Esophagus squamous epithelium (tissue), 5 donors: ENCODE results near the gene EN2. TPM values are rescaled to one million over a fixed set of nuclear protein-coding genes. Genes with fewer than 3 reads are reported as not detected.

Source experiments
- DNase-seq: peaks from one replicate; lab custom pipeline; 2025; lab: John Stamatoyannopoulos, UW
- H3K27ac ChIP-seq, 4 donors: fragments of 200-600 bp; sonication (generic); one replicate each; pipeline ENCODE4 v1.5.1; 2016 to 2019; ENCODE audit warnings: mild to moderate bottlenecking in 1 of 4
- H3K27me3 ChIP-seq, 4 donors: fragments of 200-600 bp; sonication (generic); 1 replicate in 3 of 4; 2 replicates in 1 of 4; pipeline versions ENCODE4 v1.5.1 to v1.6.0; 2017 to 2021; ENCODE audit warnings: antibody characterized with exemption in 1 of 4
- H3K36me3 ChIP-seq, 3 donors: fragments of 200-600 bp; sonication (generic); one replicate each; pipeline ENCODE4 v1.5.1; 2016 to 2019
- H3K4me1 ChIP-seq, 3 donors: fragments of 200-600 bp; sonication (generic); one replicate each; pipeline ENCODE4 v1.5.1; 2017 to 2019
- H3K4me3 ChIP-seq, 4 donors: fragments of 200-600 bp; sonication (generic); 1 replicate in 3 of 4; 2 replicates in 1 of 4; pipeline ENCODE4 v1.5.1; 2016 to 2019; ENCODE audit warnings: mild to moderate bottlenecking in 2 of 4, moderate library complexity in 1 of 4
- H3K9me3 ChIP-seq, 3 donors: fragments of 200-600 bp; sonication (generic); one replicate each; pipeline ENCODE4 v1.5.1; 2016 to 2019
- CTCF ChIP-seq, 6 experiments: fragments of 450-650 bp in 4 of 6; fragments of 200-600 bp in 2 of 6; sonication (generic) in 2 of 6; IDR thresholded peaks; one replicate each; pipeline ENCODE4 v1.5.1; 2016 to 2019; ENCODE audit warnings: antibody characterized with exemption in 6 of 6, mild to moderate bottlenecking in 4 of 6, moderate library complexity in 4 of 6
- POLR2A ChIP-seq, 4 donors: fragments of 450-650 bp; IDR thresholded peaks; one replicate each; pipeline ENCODE4 v1.6.1; 2017; ENCODE audit warnings: antibody characterized with exemption in 4 of 4, mild to moderate bottlenecking in 4 of 4, moderate library complexity in 3 of 4
- WGBS, 2 donors: methylation state at CpG; one replicate each; pipeline ENCODE4 v1.1.5; 2018; 5-methylcytosine and 5-hydroxymethylcytosine counted together
- intact Hi-C: fragments of 100-400 bp; cut with DNase I; formaldehyde crosslinking; loops from one replicate; pipeline ENCODE4 v1.15.0; 2022
- total RNA-seq, 4 donors: library from RNA; depleted of rRNA; stranded (reverse); fragments of >200 nt; gene quantifications; one replicate each; pipeline ENCODE4 v1.1.0, GENCODE V29; 2016
- donor health status: DM: yes; HTN: yes; CAD: no.

Gene EN2
- total RNA-seq, 4 donors from 2014 or later = under 0.01 TPM; not detected in 3

GRCh38 chr7:155447603-155448002 lies 10.3 kb upstream of the EN2 start:
- intact Hi-C loops = no loop called here
- no peaks in the 10 kb centered on the region for H3K9me3 ChIP-seq
- H3K4me1 ChIP-seq = peaks cover 0 to 35% (median 3%) of the 10 kb centered on the region in 3 donors
- DNase-seq = no peak
- no peak overlapping the region for H3K4me3 ChIP-seq
- H3K27ac ChIP-seq = no peak overlapping the region
- WGBS, 2 donors = 47 to 56% methylated on average over 2 of the region's 2 CpGs
- no peaks in the 10 kb centered on the region for H3K36me3 ChIP-seq
- TF ChIP-seq CTCF (IDR thresholded peaks at IDR 0.05) (no peak), POLR2A (IDR thresholded peaks at IDR 0.05) (no peak)
- peaks cover 29 to 100% (median 48%) of the 10 kb centered on the region in 4 donors for H3K27me3 ChIP-seq

- no peak overlapping the region for H3K27ac ChIP-seq
- H3K4me3 ChIP-seq = peak overlapping the region in 1 of 4 donors; percentile 5
- DNase-seq = no peak
- H3K27me3 ChIP-seq = peaks cover 39 to 100% (median 58%) of the 10 kb centered on the region in 4 donors
- no peaks in the 10 kb centered on the region for H3K36me3 ChIP-seq
- peaks cover 2 to 39% (median 5%) of the 10 kb centered on the region in 3 donors for H3K4me1 ChIP-seq
- no peaks in the 10 kb centered on the region for H3K9me3 ChIP-seq
- intact Hi-C loops = no loop called here
- TF ChIP-seq CTCF (IDR thresholded peaks at IDR 0.05) (no peak), POLR2A (IDR thresholded peaks at IDR 0.05) (no peak)
- 5% methylated on average over 16 of the region's 35 CpGs; no CpG with 5 or more reads in 1 of the 2 donors for WGBS, 2 donors
These were observed 9.3 kb upstream of the EN2 start for GRCh38 chr7:155448632-155449007.

- Histone ChIP-seq H3K4me3 (peak overlapping the region in 1 of 4 donors; percentile 5), H3K9me3 (no peaks in the 10 kb centered on the region), H3K27ac (no peak overlapping the region), H3K4me1 (peaks cover 8 to 45% (median 11%) of the 10 kb centered on the region in 3 donors), H3K27me3 (peaks cover 45 to 100% (median 61%) of the 10 kb centered on the region in 4 donors), H3K36me3 (no peaks in the 10 kb centered on the region)
- TF ChIP-seq CTCF (IDR thresholded peaks at IDR 0.05) = no peak
- TF ChIP-seq POLR2A (IDR thresholded peaks at IDR 0.05) = no peak
- WGBS, 2 donors = 0 to 4% methylated on average over 9 to 19 of the region's 69 CpGs
- no peak for DNase-seq
- intact Hi-C loops = no loop called here
These were observed 8.7 kb upstream of the EN2 start for GRCh38 chr7:155449008-155449868.

GRCh38 chr7:155449869-155450557 lies 7.9 kb upstream of the EN2 start:
- Histone ChIP-seq H3K36me3 (no peaks in the 10 kb centered on the region), H3K27ac (no peak overlapping the region), H3K4me1 (peaks cover 15 to 53% (median 18%) of the 10 kb centered on the region in 3 donors), H3K9me3 (no peaks in the 10 kb centered on the region), H3K4me3 (no peak overlapping the region), H3K27me3 (peaks cover 48 to 100% (median 69%) of the 10 kb centered on the region in 4 donors)
- intact Hi-C loops = no loop called here
- no peak for TF ChIP-seq POLR2A (IDR thresholded peaks at IDR 0.05)
- TF ChIP-seq CTCF (IDR thresholded peaks at IDR 0.05) = no peak
- 7 to 25% methylated on average over 3 to 4 of the region's 52 CpGs for WGBS, 2 donors
- no peak for DNase-seq

- no peak overlapping the region for H3K27ac ChIP-seq
- DNase-seq = no peak
- TF ChIP-seq CTCF (IDR thresholded peaks at IDR 0.05) = no peak
- peaks cover 16 to 55% (median 18%) of the 10 kb centered on the region in 3 donors for H3K4me1 ChIP-seq
- H3K4me3 ChIP-seq = no peak overlapping the region
- peaks cover 52 to 100% (median 74%) of the 10 kb centered on the region in 4 donors for H3K27me3 ChIP-seq
- no peaks in the 10 kb centered on the region for H3K36me3 ChIP-seq
- WGBS, 2 donors = no CpG with 5 or more reads among the region's 24 CpGs
- no peaks in the 10 kb centered on the region for H3K9me3 ChIP-seq
- intact Hi-C loops = no loop called here
These were observed 7.4 kb upstream of the EN2 start for GRCh38 chr7:155450558-155450969.
